Measurements from ENCODE around the gene CUL7.
A peak's percentile ranks its signal among the peaks of the same experiment; 100 is the strongest.
"Not testable (repeated sequence)": the region's sequence is repeated elsewhere in the genome, so short reads cannot be mapped to it uniquely, and the experiment has no call there.

Gene CUL7

GRCh38 chr6:43053545-43054205 is at the start of gene CUL7:
TSS of gene CUL7 (minus strand) at chr6:43053851. CDS start at chr6:43052788, 1,063 bp downstream.
- DNase-seq (ENCODE audit: low spot score), result peak; percentile 92

GRCh38 chr6:43101497-43101896 is 47.8 kb upstream of the CUL7 start:
- no peak for DNase-seq (ENCODE audit: low spot score)

- DNase-seq (ENCODE audit: low spot score), result no peak
Observed at GRCh38 chr6:43097502-43097901, 43.9 kb upstream of the CUL7 start.

GRCh38 chr6:43097098-43097489 is 43.4 kb upstream of the CUL7 start:
- DNase-seq (ENCODE audit: low spot score), result no peak

GRCh38 chr6:43096451-43097097 is 42.9 kb upstream of the CUL7 start:
- DNase-seq (ENCODE audit: low spot score), result no peak

GRCh38 chr6:43095939-43096338 is 42.3 kb upstream of the CUL7 start:
- no peak for DNase-seq (ENCODE audit: low spot score)

GRCh38 chr6:43093436-43094289 is 40.0 kb upstream of the CUL7 start:
- no peak for DNase-seq (ENCODE audit: low spot score)

- no peak for DNase-seq (ENCODE audit: low spot score)
Observed at GRCh38 chr6:43092635-43093034, 39.0 kb upstream of the CUL7 start.

GRCh38 chr6:43091436-43091991 is 37.9 kb upstream of the CUL7 start:
- no peak for DNase-seq (ENCODE audit: low spot score)

- DNase-seq (ENCODE audit: low spot score), result no peak
Observed at GRCh38 chr6:43091020-43091419, 37.4 kb upstream of the CUL7 start.

- DNase-seq (ENCODE audit: low spot score), result no peak
Observed at GRCh38 chr6:43090559-43090956, 36.9 kb upstream of the CUL7 start.

GRCh38 chr6:43089874-43090558 is 36.4 kb upstream of the CUL7 start:
- no peak for DNase-seq (ENCODE audit: low spot score)

- DNase-seq (ENCODE audit: low spot score), result no peak
Observed at GRCh38 chr6:43089467-43089866, 35.8 kb upstream of the CUL7 start.

GRCh38 chr6:43088654-43089056 is 35.0 kb upstream of the CUL7 start:
- DNase-seq (ENCODE audit: low spot score), result no peak

- DNase-seq (ENCODE audit: low spot score), result no peak
Observed at GRCh38 chr6:43086022-43086658, 32.5 kb upstream of the CUL7 start.

- DNase-seq (ENCODE audit: low spot score), result no peak
Observed at GRCh38 chr6:43082806-43083655, 29.4 kb upstream of the CUL7 start.

GRCh38 chr6:43081922-43082321 is 28.3 kb upstream of the CUL7 start:
- DNase-seq (ENCODE audit: low spot score), result not testable (repeated sequence)

- no peak for DNase-seq (ENCODE audit: low spot score)
Observed at GRCh38 chr6:43081043-43081442, 27.4 kb upstream of the CUL7 start.

GRCh38 chr6:43078691-43079090 is 25.0 kb upstream of the CUL7 start:
- no peak for DNase-seq (ENCODE audit: low spot score)

- no peak for DNase-seq (ENCODE audit: low spot score)
Observed at GRCh38 chr6:43077981-43078511, 24.4 kb upstream of the CUL7 start.
